Ovary (tissue), 9 donors: ENCODE results near the gene NELFB. TPM values are rescaled to one million over a fixed set of nuclear protein-coding genes. Genes with fewer than 3 reads are reported as not detected.

Source experiments
- DNase-seq, 5 donors: peaks; one replicate each; pipeline ENCODE4 v3.0.0-alpha.2; 2019 to 2020
- H3K27ac ChIP-seq, 2 donors: fragments of 200-600 bp; one replicate each; pipeline versions ENCODE4 v1.5.1 to v1.8.0; 2019 to 2022
- H3K27me3 ChIP-seq: fragments of 200-600 bp; one replicate; pipeline ENCODE4 v1.8.0; 2022
- H3K36me3 ChIP-seq: fragments of 200-600 bp; sonication (generic); one replicate; pipeline ENCODE4 v1.5.1; 2019
- H3K4me1 ChIP-seq: one replicate; pipeline ENCODE4 v1.8.1; 2013; ENCODE audit warnings: mild to moderate bottlenecking, moderate library complexity; ENCODE audit not compliant: insufficient read depth
- H3K4me3 ChIP-seq: fragments of 200-600 bp; sonication (generic); one replicate; pipeline ENCODE4 v1.5.1; 2017
- H3K9me3 ChIP-seq, 2 donors: fragments of 200-600 bp in 1 of 2; sonication (generic) in 1 of 2; one replicate each; pipeline versions ENCODE4 v1.5.1 to v1.8.1; 2013 to 2019; ENCODE audit warnings: mild to moderate bottlenecking in 1 of 2, moderate library complexity in 1 of 2
- EP300 ChIP-seq: sonication (generic); formaldehyde crosslinking; IDR thresholded peaks from one replicate; pipeline ENCODE4 v1.6.1; 2017; ENCODE audit warnings: antibody characterized with exemption
- POLR2A ChIP-seq: fragments of 450-650 bp; IDR thresholded peaks from one replicate; pipeline ENCODE4 v1.6.1; 2017; ENCODE audit warnings: antibody characterized with exemption, mild to moderate bottlenecking, moderate library complexity
- WGBS, 3 donors: extraction: QIAGEN DNeasy Blood & Tissue Kit in 1 of 3; methylation state at CpG; one replicate each; pipeline versions ENCODE4 v1.1.5 to v1.1.7; 2013 to 2017; 5-methylcytosine and 5-hydroxymethylcytosine counted together
- intact Hi-C, 4 donors: fragments of 100-400 bp; cut with DNase I; formaldehyde crosslinking; loops; one replicate each; pipeline versions ENCODE4 v1.11.0 to v1.15.1; 2022 to 2023
- polyA plus RNA-seq, 2 donors: library from polyadenylated mRNA; stranded (reverse); fragments of 200-250 nt in 1 of 2; fragments of 350-450 nt in 1 of 2; fragmentation: Illumina TruSeq in 1 of 2; extraction: RNeasy Lipid Tissue Mini Kit (QIAGEN cat#74804) in 1 of 2; gene quantifications; one replicate each; pipeline ENCODE4 v1.2.3, GENCODE V29; 2013 to 2014
- total RNA-seq, 7 donors: library from RNA; depleted of rRNA in 2 of 7; stranded (reverse); fragments of >200 nt in 2 of 7; fragmentation: NEBNext Ultra II Directional in 3 of 7; extraction: Animal tissue kit (Norgen Biotek cat#: 25700) in 3 of 7; gene quantifications; one replicate each; pipeline versions ENCODE4 v1.1.0 to v1.2.4, GENCODE V29; 2016 to 2023
- TF ChIP-seq, protein P1 (sequence below), 3 donors: fragments of 450-650 bp in 2 of 3; fragments of 200-600 bp in 1 of 3; IDR thresholded peaks; one replicate each; pipeline versions ENCODE4 v1.5.1 to v1.8.0; 2016 to 2022; ENCODE audit warnings: antibody characterized with exemption in 3 of 3, mild to moderate bottlenecking in 1 of 3
- donor health status: DM: no; HTN: no; CAD: no; lungs with moderate emphysema.
- donor health status: DM: no; HTN: no; CAD: no.
- donor health status: Bipolar disorder and iron deficiency.
- donor health status: DM: yes; HTN: yes; CAD: no.
- donor health status: DM: no; HTN: no; CAD: no.
- donor health status: DM: yes; HTN: yes; CAD: no.

Gene NELFB
- total and polyA plus RNA-seq, 9 donors: 10.9 to 56.6 (median 44.5) TPM

GRCh38 chr9:137213160-137214060 lies 41.7 kb upstream of the NELFB start:
- TF ChIP-seq POLR2A: no peak
- TF ChIP-seq EP300: no peak
- TF ChIP-seq, protein P1, sequence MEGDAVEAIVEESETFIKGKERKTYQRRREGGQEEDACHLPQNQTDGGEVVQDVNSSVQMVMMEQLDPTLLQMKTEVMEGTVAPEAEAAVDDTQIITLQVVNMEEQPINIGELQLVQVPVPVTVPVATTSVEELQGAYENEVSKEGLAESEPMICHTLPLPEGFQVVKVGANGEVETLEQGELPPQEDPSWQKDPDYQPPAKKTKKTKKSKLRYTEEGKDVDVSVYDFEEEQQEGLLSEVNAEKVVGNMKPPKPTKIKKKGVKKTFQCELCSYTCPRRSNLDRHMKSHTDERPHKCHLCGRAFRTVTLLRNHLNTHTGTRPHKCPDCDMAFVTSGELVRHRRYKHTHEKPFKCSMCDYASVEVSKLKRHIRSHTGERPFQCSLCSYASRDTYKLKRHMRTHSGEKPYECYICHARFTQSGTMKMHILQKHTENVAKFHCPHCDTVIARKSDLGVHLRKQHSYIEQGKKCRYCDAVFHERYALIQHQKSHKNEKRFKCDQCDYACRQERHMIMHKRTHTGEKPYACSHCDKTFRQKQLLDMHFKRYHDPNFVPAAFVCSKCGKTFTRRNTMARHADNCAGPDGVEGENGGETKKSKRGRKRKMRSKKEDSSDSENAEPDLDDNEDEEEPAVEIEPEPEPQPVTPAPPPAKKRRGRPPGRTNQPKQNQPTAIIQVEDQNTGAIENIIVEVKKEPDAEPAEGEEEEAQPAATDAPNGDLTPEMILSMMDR (IDR thresholded peaks at IDR 0.05): no peak
- Histone ChIP-seq H3K36me3 (no peaks in the 10 kb centered on the region), H3K27me3 (no peaks in the 10 kb centered on the region), H3K9me3 (no peaks in the 10 kb centered on the region), H3K4me3 (no peak overlapping the region), H3K27ac (no peak overlapping the region), H3K4me1 (peaks cover 5% of the 10 kb centered on the region)
- WGBS, 3 donors: 83 to 85% (median 84%) methylated on average over 44 to 49 of the region's 49 CpGs
- no peak for DNase-seq
- intact Hi-C loops: no loop called here

DNA sequence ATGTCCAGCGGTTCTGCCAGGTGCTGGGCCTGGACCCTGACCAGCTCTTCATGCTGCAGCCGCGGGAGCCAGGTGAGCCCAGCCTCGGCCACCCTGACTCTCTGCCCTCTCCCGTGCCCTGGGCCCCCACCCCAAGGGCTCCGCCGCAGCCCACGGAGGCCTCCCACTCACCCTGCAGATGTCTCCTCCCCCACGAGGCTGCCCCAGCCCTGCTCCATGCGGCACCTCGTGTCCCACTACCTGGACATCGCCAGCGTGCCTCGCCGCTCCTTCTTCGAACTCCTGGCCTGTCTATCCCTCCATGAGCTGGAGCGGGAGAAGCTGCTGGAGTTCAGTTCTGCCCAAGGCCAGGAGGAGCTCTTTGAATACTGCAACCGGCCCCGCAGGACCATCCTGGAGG lies 40.5 kb upstream of the NELFB start:
- Histone ChIP-seq H3K36me3 (no peaks in the 10 kb centered on the region), H3K27me3 (no peaks in the 10 kb centered on the region), H3K4me1 (peaks cover 5% of the 10 kb centered on the region), H3K27ac (no peak overlapping the region), H3K9me3 (no peaks in the 10 kb centered on the region), H3K4me3 (no peak overlapping the region)
- TF ChIP-seq, protein P1 (IDR thresholded peaks at IDR 0.05): no peak
- TF ChIP-seq POLR2A (no peak), EP300 (no peak)
- WGBS, 3 donors: 75 to 79% (median 77%) methylated on average over 19 of the region's 19 CpGs
- intact Hi-C loops: no loop called here
- no peak for DNase-seq

DNA sequence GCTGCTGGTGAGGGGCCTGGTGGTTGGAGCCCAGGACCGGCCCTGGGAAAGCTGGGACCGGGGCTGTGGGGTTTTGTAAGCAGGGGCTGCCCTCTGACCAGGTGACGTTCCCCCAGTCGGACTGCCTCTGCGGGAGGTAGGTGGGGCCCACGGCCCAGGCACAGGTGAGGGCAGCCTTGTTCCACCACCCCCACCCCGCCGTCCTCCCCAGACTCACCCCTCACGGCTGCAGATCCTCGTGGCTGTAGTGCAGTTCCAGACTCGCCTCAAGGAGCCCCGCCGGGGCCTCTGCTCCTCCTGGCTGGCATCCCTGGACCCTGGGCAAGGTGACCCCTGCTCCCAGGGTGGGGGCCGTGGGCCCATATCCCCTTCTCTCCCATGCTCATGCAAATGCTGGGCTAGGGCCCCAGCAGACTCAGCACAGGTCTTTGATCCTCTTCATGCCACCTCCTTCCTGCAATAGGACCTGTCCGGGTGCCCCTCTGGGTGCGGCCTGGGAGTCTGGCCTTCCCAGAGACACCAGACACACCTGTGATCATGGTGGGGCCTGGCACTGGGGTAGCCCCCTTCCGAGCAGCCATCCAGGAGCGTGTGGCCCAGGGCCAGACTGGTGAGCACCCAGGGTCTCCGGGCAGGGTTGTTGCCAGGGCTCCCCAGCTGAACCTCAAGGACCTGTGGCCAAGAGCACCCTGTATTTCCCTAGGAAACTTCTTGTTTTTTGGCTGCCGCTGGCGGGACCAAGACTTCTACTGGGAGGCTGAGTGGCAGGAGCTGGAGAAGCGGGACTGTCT lies 39.7 kb upstream of the NELFB start:
- 89 to 91% (median 90%) methylated on average over 21 to 22 of the region's 22 CpGs for WGBS, 3 donors
- Histone ChIP-seq H3K27me3 (no peaks in the 10 kb centered on the region), H3K36me3 (no peaks in the 10 kb centered on the region), H3K4me1 (peaks cover 5% of the 10 kb centered on the region), H3K4me3 (no peak overlapping the region), H3K9me3 (no peaks in the 10 kb centered on the region), H3K27ac (no peak overlapping the region)
- no peak for DNase-seq
- intact Hi-C loops: no loop called here
- TF ChIP-seq POLR2A (no peak), EP300 (no peak)
- TF ChIP-seq, protein P1 (IDR thresholded peaks at IDR 0.05): no peak

DNA sequence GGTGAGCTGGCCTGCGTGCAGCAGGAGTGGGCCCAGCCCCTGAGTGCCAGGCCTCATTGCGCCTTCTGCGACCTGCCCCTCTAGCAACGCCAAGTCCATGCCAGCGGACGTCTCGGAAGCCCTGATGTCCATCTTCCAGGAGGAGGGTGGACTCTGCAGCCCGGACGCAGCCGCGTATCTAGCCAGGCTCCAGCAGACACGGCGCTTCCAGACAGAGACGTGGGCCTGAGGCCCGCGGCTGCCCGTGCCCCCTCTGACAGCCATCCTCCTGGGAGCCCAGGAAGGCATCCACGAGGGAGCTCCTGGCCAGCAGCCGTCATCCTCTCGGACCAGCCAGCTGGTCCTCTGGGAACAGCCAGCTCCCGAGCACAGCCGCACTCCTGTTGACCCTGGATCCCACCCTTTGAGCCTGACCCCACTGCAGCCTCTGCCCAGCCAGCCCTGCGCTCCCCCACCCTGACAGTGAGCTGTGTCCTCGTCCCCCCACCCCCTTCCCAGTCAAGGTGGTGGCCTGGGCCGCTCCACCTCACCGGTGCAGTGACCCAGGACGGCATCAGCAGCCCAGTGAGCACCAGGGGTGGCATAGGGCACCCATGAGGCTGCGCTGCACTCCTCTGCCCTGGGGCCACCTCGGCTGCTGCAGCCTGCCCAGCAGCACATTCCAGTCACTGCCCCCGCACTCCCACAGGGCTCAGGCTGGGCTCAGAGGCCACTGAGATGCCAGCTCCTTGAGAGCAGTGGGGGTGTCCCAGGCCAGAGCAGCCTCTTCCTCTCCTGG lies 38.8 kb upstream of the NELFB start:
- TF ChIP-seq POLR2A (no peak), EP300 (no peak)
- TF ChIP-seq, protein P1 (IDR thresholded peaks at IDR 0.05): no peak
- H3K27me3 ChIP-seq: no peaks in the 10 kb centered on the region
- no peaks in the 10 kb centered on the region for H3K36me3 ChIP-seq
- no peaks in the 10 kb centered on the region for H3K9me3 ChIP-seq
- intact Hi-C loops: no loop called here
- 84 to 90% (median 87%) methylated on average over 29 to 30 of the region's 30 CpGs for WGBS, 3 donors
- H3K27ac ChIP-seq: no peak overlapping the region
- DNase-seq: no peak
- H3K4me3 ChIP-seq: no peak overlapping the region
- peaks cover 5% of the 10 kb centered on the region for H3K4me1 ChIP-seq
